Astrocyte of the spinal cord (primary cell): ENCODE data around the gene ALKBH8.
"Not testable (repeated sequence)": the region's sequence is repeated elsewhere in the genome, so short reads cannot be mapped to it uniquely, and the experiment has no call there.

Source experiments
- DNase-seq: peaks from one replicate; pipeline ENCODE4 v3.0.0; 2011; ENCODE audit warnings: low read depth, low spot score
- H3K4me3 ChIP-seq: 2 replicates; pipeline ENCODE4 v1.5.1; 2011; ENCODE audit warnings: low read depth, mild to moderate bottlenecking, low read length, moderate library complexity
- in situ Hi-C: cut with HindIII; loops from 2 replicates; pipeline ENCODE4 v1.10.0; 2017; ENCODE audit warnings: low sequenced_read_pairs
- TF ChIP-seq, protein P1 (sequence below): IDR thresholded peaks from 2 replicates; pipeline ENCODE4 v1.5.1; 2012; ENCODE audit warnings: low read depth, mild to moderate bottlenecking, low read length, inconsistent platforms

The ALKBH8 gene

DNA sequence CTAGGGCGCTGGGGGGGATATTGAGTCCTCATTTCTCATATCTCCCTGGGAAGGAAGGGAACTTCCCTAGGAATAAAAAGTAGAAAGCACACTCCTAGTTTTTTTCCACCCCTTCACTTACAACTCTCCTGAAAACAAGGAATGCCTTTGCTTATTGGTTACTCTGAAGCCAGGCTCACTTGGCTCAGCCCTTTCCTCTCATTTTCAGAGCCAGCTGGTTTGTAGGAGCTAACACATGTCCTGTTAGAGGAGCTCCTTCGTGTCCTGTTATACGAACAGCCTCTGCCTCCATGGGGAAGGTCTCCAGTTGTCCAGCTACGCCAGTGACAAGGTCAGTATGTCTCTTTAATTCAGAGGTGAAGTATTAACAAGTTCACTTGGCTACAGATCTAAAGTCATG is 17.6 kb downstream of the ALKBH8 start:
- in situ Hi-C loops, result no loop called here
- H3K4me3 ChIP-seq, result no peak overlapping the region
- no peak for DNase-seq
- TF ChIP-seq, protein P1, sequence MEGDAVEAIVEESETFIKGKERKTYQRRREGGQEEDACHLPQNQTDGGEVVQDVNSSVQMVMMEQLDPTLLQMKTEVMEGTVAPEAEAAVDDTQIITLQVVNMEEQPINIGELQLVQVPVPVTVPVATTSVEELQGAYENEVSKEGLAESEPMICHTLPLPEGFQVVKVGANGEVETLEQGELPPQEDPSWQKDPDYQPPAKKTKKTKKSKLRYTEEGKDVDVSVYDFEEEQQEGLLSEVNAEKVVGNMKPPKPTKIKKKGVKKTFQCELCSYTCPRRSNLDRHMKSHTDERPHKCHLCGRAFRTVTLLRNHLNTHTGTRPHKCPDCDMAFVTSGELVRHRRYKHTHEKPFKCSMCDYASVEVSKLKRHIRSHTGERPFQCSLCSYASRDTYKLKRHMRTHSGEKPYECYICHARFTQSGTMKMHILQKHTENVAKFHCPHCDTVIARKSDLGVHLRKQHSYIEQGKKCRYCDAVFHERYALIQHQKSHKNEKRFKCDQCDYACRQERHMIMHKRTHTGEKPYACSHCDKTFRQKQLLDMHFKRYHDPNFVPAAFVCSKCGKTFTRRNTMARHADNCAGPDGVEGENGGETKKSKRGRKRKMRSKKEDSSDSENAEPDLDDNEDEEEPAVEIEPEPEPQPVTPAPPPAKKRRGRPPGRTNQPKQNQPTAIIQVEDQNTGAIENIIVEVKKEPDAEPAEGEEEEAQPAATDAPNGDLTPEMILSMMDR, result no peak

DNA sequence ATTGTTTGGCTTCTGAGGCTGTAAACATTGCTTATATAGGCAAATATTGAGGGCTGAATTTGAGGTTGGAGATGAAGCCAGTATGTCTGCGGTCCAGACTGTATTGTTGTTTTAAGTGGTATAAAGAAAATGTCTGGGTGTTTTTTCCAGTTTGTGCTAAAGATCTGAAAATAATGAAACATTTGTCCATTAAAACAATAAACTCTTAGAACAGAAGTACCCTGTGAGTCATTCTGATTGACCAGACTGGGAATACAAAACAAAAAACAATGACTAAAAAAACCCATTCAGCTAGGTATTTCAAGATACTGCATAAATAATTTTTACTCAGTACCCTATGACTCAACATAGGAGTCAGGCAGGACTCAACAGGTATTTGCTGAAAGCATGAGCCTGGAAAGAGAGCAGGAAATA is 20.4 kb downstream of the ALKBH8 start:
- no peak overlapping the region for H3K4me3 ChIP-seq
- TF ChIP-seq, protein P1, result no peak
- in situ Hi-C loops, result no loop called here
- DNase-seq, result peak; percentile 89

DNA sequence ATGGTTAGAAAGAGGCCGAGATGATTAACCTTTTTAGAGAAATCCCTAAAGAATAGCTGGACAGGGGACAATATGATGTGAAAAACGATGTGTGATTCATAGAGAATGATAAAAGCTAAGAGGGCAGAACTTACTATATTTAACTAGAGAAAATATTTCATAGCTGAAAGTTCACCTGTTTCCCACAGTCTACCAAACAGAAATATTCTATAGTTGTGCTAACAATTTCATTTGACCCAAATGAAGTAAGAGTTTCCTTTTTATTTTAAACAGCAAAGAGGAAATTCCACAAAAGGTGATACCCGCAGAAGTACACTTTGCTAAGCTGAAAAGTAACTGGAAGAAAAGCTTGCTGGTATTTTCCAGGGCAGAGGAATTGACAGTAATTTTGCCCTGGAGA is 26.7 kb downstream of the ALKBH8 start:
- in situ Hi-C loops, result no loop called here
- H3K4me3 ChIP-seq, result no peak overlapping the region
- DNase-seq, result no peak
- TF ChIP-seq, protein P1, result no peak

DNA sequence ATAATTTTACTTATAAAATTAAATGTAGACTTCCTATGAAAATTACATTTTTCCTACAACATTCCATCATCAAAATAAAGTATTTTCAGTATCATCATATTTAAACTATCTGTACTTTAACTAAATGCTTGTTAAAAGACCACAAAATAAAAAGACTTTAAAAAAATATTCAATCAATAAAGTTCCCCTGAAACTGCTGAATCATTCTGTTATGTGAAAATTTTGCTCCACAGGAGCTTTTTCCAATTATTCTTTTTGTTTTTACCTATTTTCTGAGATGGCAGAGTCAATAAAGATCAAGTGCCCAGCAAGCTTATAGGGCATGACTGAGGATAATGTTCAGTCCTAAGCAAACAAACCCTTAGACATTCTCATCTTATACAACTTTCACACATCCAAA is 27.3 kb downstream of the ALKBH8 start:
- no peak for DNase-seq
- TF ChIP-seq, protein P1, result no peak
- in situ Hi-C loops, result no loop called here
- no peak overlapping the region for H3K4me3 ChIP-seq

DNA sequence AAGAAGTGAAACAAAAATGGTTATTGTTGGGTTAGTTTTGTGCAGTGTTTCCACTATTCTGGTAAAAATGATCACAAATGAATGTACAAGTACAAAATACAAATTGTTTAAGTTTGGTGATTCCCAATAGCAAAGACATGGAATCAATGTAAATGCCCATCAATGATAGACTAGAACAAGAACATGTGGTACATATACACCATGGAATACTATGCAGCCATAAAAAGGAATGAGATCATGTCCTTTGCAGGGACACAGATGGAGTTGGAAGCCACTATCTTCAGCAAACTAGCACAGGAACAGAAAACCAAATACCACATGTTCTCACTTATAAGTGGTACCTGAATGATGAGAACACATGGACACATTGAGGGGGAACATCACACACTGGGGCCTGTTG is 28.4 kb downstream of the ALKBH8 start:
- in situ Hi-C loops, result not testable (repeated sequence)

DNA sequence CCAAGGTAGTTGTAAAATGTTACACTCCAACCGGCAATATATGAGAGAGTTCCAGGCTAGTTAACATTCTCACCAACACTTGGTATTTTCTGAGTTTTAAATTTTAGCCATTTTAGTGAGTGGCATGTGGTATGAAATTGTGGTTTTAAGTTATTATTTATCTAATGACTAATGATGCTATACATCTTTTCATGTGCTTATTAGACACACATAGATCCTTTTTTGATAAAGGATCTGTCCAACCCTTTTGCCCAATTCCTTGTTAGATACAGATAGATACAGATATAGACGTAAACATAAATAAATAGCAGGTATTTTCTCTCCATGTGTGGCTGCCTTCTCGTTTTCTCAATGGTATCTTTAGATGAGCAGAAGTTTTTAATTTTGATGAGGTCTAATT is 39.3 kb downstream of the ALKBH8 start:
- in situ Hi-C loops, result no loop called here
- DNase-seq, result no peak
- no peak overlapping the region for H3K4me3 ChIP-seq
- TF ChIP-seq, protein P1, result no peak

More for the DNA sequence above, 28.4 kb downstream of the ALKBH8 start:
- not testable (repeated sequence) for DNase-seq, H3K4me3 ChIP-seq

DNA sequence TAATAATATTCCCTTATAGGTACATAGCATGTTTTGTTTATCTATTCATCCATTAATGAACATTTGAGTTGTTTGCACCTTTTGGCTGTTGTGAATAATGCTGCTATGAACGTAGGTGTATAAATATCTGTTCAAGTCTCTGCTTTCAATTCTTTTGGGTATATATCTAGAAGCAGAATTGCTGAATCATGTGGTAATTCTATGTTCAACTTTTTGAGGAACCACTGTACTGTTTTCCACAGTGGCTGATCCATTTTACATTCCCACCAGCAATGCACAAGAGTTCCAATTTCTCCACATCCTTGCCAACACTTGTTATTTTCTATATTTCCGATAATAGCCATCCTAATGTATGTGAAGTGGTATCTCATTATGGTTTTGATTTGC is 56.7 kb downstream of the ALKBH8 start:
- DNase-seq, result no peak
- in situ Hi-C loops, result no loop called here
- TF ChIP-seq, protein P1, result no peak
- no peak overlapping the region for H3K4me3 ChIP-seq
